ENCODE data around the gene KATNAL1. TPM values are rescaled to one million over a fixed set of nuclear protein-coding genes. Genes with fewer than 3 reads are reported as not detected.

The KATNAL1 gene
- total RNA-seq (2012; rRNA removed) (16.8 and 35.8 TPM in 2 replicates), polyA plus RNA-seq (2012; rRNA removed) (6.5 and 6.9 TPM in 2 replicates), Bru-seq, nascent RNA (percentile 78 among the genes with signal in this experiment), BruChase-seq, experiment 1, labeled RNA remaining after a 6-hour chase (percentile 73 among the genes with signal in this experiment), BruChase-seq, experiment 2, labeled RNA remaining after a 2-hour chase (percentile 83 among the genes with signal in this experiment)
- polyA plus RNA-seq (2012; cell fraction: cytosol; rRNA removed) = 1.2 and 1.5 TPM in 2 replicates
- polyA plus RNA-seq (2012; cell fraction: nucleus; rRNA removed; ENCODE audit: low replicate concordance) = 0.91 and 5.9 TPM in 2 replicates
- long read RNA-seq, full-length matches to known transcripts = 3 of 8 reads
- long read RNA-seq, partial matches to known transcripts = 0 of 8 reads
- long read RNA-seq, other reads (novel, unspliced or antisense) = 5 of 8 reads

- peaks cover 5 to 40% of the 10 kb centered on the region in 2 experiments; a peak in 3 of 4 replicates for H3K79me1 ChIP-seq (ENCODE audit: low read depth in 1 of 2, low read length in 2 of 2)
- H2BK20ac ChIP-seq (ENCODE audit: low read depth, low read length) = peak within 1 kb of the TSS; percentile 82; the same call in 1 of the 2 replicates
- peaks cover 7% of the 10 kb centered on the region for H3K4me1 ChIP-seq (ENCODE audit: control insufficient read depth, insufficient read depth, low read length)
- H2AK5ac ChIP-seq (ENCODE audit: low read depth, low read length) = peak within 1 kb of the TSS; percentile 98
- peak within 1 kb of the TSS; percentile 87 for H3K18ac ChIP-seq (ENCODE audit: low read depth, low read length)
- DNase-seq (peak; percentile 57), ATAC-seq (ENCODE audit: low read depth) (peak; percentile 84)
- H2BK120ac ChIP-seq (ENCODE audit: low read depth, low read length) = peak within 1 kb of the TSS; percentile 88
- H3K4me2 ChIP-seq (ENCODE audit: low read depth, low read length) = peak within 1 kb of the TSS; percentile 92
- peak within 1 kb of the TSS; percentile 98 for H3K9ac ChIP-seq (ENCODE audit: low read depth, low read length)
- no peaks in the 10 kb centered on the region for H3K9me3 ChIP-seq (ENCODE audit: control insufficient read depth, insufficient read depth, low read length)
- dilution Hi-C loops (cut with HindIII; ENCODE audit: low sequenced_read_pairs, unreplicated experiment) = no loop called here
- peak within 1 kb of the TSS; percentile 97 for H2AFZ ChIP-seq (replicated peaks; ENCODE audit: low read length, poor library complexity)
- intact Hi-C loops (cut with micrococcal nuclease) = loop anchor here (1.0 to 10.0 kb wide), 2 partner anchors 88 to 173 kb away; no protein-coding TSS in a partner anchor
- no peaks in the 10 kb centered on the region for H3K36me3 ChIP-seq (ENCODE audit: control insufficient read depth, insufficient read depth, low read length)
- no peak for TF ChIP-seq FOS (IDR thresholded peaks at IDR 0.05; ENCODE audit: low read depth, low read length)
- TF ChIP-seq POLR2A (IDR thresholded peaks at IDR 0.05; ENCODE audit: low read depth, low read length) = 0 out of 2 replicates have a peak, but pooled peaks have one; percentile 7
- TF ChIP-seq MAZ (IDR thresholded peaks at IDR 0.05; ENCODE audit: borderline replicate concordance, low read depth, low read length) = peak; percentile 48; the same call in 1 of the 2 replicates
- BruUV-seq (replicated peaks) = no TSS peak
- H4K5ac ChIP-seq (ENCODE audit: low read depth, low read length) = peak within 1 kb of the TSS; percentile 98
- H2BK15ac ChIP-seq (ENCODE audit: low read depth, low read length) = peak within 1 kb of the TSS; percentile 95; the same call in 2 of the 3 replicates
- peak within 1 kb of the TSS; percentile 97 for H2AK9ac ChIP-seq (replicated peaks; ENCODE audit: low read depth, low read length, poor library complexity)
- no peaks in the 10 kb centered on the region for H4K20me1 ChIP-seq (ENCODE audit: insufficient read depth, low read length)
- no peaks in the 10 kb centered on the region for H3K27me3 ChIP-seq (ENCODE audit: control insufficient read depth, insufficient read depth, low read length)
- peak within 1 kb of the TSS; percentile 86 for H2BK5ac ChIP-seq (ENCODE audit: low read depth, low read length, poor library complexity, severe bottlenecking)
- whole genome bisulfite sequencing, 2 experiments (ENCODE audit: extremely low coverage in 2 of 2, insufficient read length in 1 of 2) = 0% methylated on average over 23 of the region's 71 CpGs; no CpG with 5 or more reads in 1 of the 2 experiments
- H3K23ac ChIP-seq (ENCODE audit: low read depth, low read length) = peak within 1 kb of the TSS; percentile 84; the same call in 1 of the 2 replicates
- H4K91ac ChIP-seq (ENCODE audit: insufficient read depth, low read depth, low read length) = peak within 1 kb of the TSS; percentile 97
- H3K9me1 ChIP-seq (ENCODE audit: insufficient read depth, low read length) = peaks cover 5% of the 10 kb centered on the region; the same call in 1 of the 2 replicates
- in situ Hi-C loops (cut with MboI; ENCODE audit: low sequenced_read_pairs) = no loop called here
- peak within 1 kb of the TSS; percentile 98 for H3K56ac ChIP-seq (ENCODE audit: extremely low read depth, insufficient read depth, low read length)
- peak within 1 kb of the TSS; percentile 94 for H3K4ac ChIP-seq (ENCODE audit: low read depth, low read length)
- ChIA-PET POLR2A (ENCODE audit: unreplicated experiment) (no interaction called here), CTCF (interaction anchor here (0.6 to 1.0 kb wide), 2 partner anchors 175 to 476 kb away, joined by 4 to 6 read pairs; no protein-coding TSS in a partner anchor)
- peak within 1 kb of the TSS; percentile 81 for H3K4me3 ChIP-seq (ENCODE audit: insufficient read depth, low read depth, low read length)
- H4K8ac ChIP-seq (ENCODE audit: low read depth in 2 of 2, low read length in 2 of 2) = peak within 1 kb of the TSS; percentile 97 to 98
- H3K27ac ChIP-seq (ENCODE audit: insufficient read depth, low read length) = peak within 1 kb of the TSS; percentile 87
- H3K14ac ChIP-seq (replicated peaks; ENCODE audit: low read depth, low read length) = peak within 1 kb of the TSS; percentile 97
Measured at GRCh38 chr13:30307194-30307970, at the start of gene KATNAL1. Gene KATNAL1 (minus strand): TSS chr13:30307551. CDS start chr13:30283777, 23,774 bp downstream.

Measured in IMR-90 (cell line).